ENCODE measurements around the gene RAX2. TPM values are rescaled to one million over a fixed set of nuclear protein-coding genes. Genes with fewer than 3 reads are reported as not detected.

Gene RAX2
- total RNA-seq, 1 donor from 2014 or later: not detected

GRCh38 chr19:3740431-3740830 lies 31.6 kb downstream of the RAX2 start:
- Mint-ChIP-seq H3K27me3 (ENCODE audit: low read depth) (peaks cover 5% of the 10 kb centered on the region), H3K9me3 (no peaks in the 10 kb centered on the region), H3K27ac (ENCODE audit: unreplicated experiment) (no peak overlapping the region), H3K36me3 (ENCODE audit: low read depth) (no peaks in the 10 kb centered on the region), H3K4me3 (no peak overlapping the region), H3K4me1 (no peaks in the 10 kb centered on the region)
- no peak for DNase-seq (ENCODE audit: low read depth, low spot score)
- no peak for TF ChIP-seq CTCF (conservative IDR thresholded peaks at IDR 0.05)

GRCh38 chr19:3738477-3739220 lies 33.4 kb downstream of the RAX2 start:
- Mint-ChIP-seq H3K4me1 (no peaks in the 10 kb centered on the region), H3K27me3 (ENCODE audit: low read depth) (peaks cover 7% of the 10 kb centered on the region), H3K27ac (ENCODE audit: unreplicated experiment) (no peak overlapping the region), H3K4me3 (no peak overlapping the region), H3K9me3 (no peaks in the 10 kb centered on the region), H3K36me3 (ENCODE audit: low read depth) (no peaks in the 10 kb centered on the region)
- DNase-seq (ENCODE audit: low read depth, low spot score): no peak
- no peak for TF ChIP-seq CTCF (conservative IDR thresholded peaks at IDR 0.05)

GRCh38 chr19:3737487-3738205 lies 34.4 kb downstream of the RAX2 start:
- no peaks in the 10 kb centered on the region for H3K36me3 Mint-ChIP-seq (ENCODE audit: low read depth)
- H3K27me3 Mint-ChIP-seq (ENCODE audit: low read depth): peaks cover 14% of the 10 kb centered on the region
- no peak overlapping the region for H3K4me3 Mint-ChIP-seq
- no peak for DNase-seq (ENCODE audit: low read depth, low spot score)
- TF ChIP-seq CTCF (conservative IDR thresholded peaks at IDR 0.05): no peak
- H3K4me1 Mint-ChIP-seq: no peaks in the 10 kb centered on the region
- no peak overlapping the region for H3K27ac Mint-ChIP-seq (ENCODE audit: unreplicated experiment)
- H3K9me3 Mint-ChIP-seq: no peaks in the 10 kb centered on the region

GRCh38 chr19:3736106-3736724 lies 35.8 kb downstream of the RAX2 start:
- no peak for TF ChIP-seq CTCF (conservative IDR thresholded peaks at IDR 0.05)
- Mint-ChIP-seq H3K27ac (ENCODE audit: unreplicated experiment) (peak overlapping the region; percentile 4), H3K36me3 (ENCODE audit: low read depth) (no peaks in the 10 kb centered on the region), H3K27me3 (ENCODE audit: low read depth) (peaks cover 16% of the 10 kb centered on the region), H3K4me1 (no peaks in the 10 kb centered on the region), H3K9me3 (no peaks in the 10 kb centered on the region), H3K4me3 (no peak overlapping the region)
- no peak for DNase-seq (ENCODE audit: low read depth, low spot score)

- no peak for TF ChIP-seq CTCF (conservative IDR thresholded peaks at IDR 0.05)
- Mint-ChIP-seq H3K9me3 (no peaks in the 10 kb centered on the region), H3K36me3 (ENCODE audit: low read depth) (no peaks in the 10 kb centered on the region), H3K27me3 (ENCODE audit: low read depth) (peaks cover 20% of the 10 kb centered on the region), H3K4me3 (no peak overlapping the region), H3K4me1 (no peaks in the 10 kb centered on the region), H3K27ac (ENCODE audit: unreplicated experiment) (no peak overlapping the region)
- no peak for DNase-seq (ENCODE audit: low read depth, low spot score)
These were observed 37.8 kb downstream of the RAX2 start for GRCh38 chr19:3734310-3734600.

Data from neural crest cell (in vitro differentiated cells).